ENCODE results near the gene FGF6. TPM values are rescaled to one million over a fixed set of nuclear protein-coding genes. Genes with fewer than 3 reads are reported as not detected.

Gene FGF6
- total and polyA plus RNA-seq, 2 donors (not counting 1 experiment from before 2014, with no cell fraction given) = not detected

DNA sequence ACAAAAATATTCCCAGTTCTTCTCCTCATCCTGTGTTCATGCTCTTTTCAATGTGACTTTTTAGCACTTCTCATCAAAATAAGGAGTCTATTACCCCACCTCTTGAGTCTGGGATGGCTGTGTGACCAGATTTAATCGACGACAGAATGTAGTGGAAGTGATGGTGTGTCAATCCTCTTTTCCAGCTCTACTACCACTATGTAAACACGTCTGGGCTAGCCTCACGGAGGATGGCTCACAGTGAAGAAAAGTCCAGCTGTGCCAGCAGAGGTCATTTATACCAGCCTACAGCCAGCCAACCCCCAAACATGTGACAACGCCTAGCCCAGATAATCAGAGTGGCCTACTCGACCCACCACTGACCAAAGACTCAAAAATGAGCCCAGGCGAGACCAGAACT lies 37.3 kb upstream of the FGF6 start:
- no peak overlapping the region for H3K27ac ChIP-seq (ENCODE audit: insufficient read depth, low read length)
- H3K4me1 ChIP-seq (ENCODE audit: control insufficient read depth, extremely low read depth, insufficient read depth, low read length) = no peaks in the 10 kb centered on the region
- H2AFZ ChIP-seq (ENCODE audit: low read length) = no peak overlapping the region
- TF ChIP-seq, protein P1, sequence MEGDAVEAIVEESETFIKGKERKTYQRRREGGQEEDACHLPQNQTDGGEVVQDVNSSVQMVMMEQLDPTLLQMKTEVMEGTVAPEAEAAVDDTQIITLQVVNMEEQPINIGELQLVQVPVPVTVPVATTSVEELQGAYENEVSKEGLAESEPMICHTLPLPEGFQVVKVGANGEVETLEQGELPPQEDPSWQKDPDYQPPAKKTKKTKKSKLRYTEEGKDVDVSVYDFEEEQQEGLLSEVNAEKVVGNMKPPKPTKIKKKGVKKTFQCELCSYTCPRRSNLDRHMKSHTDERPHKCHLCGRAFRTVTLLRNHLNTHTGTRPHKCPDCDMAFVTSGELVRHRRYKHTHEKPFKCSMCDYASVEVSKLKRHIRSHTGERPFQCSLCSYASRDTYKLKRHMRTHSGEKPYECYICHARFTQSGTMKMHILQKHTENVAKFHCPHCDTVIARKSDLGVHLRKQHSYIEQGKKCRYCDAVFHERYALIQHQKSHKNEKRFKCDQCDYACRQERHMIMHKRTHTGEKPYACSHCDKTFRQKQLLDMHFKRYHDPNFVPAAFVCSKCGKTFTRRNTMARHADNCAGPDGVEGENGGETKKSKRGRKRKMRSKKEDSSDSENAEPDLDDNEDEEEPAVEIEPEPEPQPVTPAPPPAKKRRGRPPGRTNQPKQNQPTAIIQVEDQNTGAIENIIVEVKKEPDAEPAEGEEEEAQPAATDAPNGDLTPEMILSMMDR (conservative IDR thresholded peaks at IDR 0.05 in 1 of 2, IDR thresholded peaks at IDR 0.05 in 1 of 2; ENCODE audit: low read depth in 1 of 2, low read length in 2 of 2) = no peak
- TF ChIP-seq EZH2 (IDR thresholded peaks at IDR 0.05; ENCODE audit: low read length, missing control alignments) = no peak
- no peaks in the 10 kb centered on the region for H3K9me3 ChIP-seq (ENCODE audit: control insufficient read depth, insufficient read depth, low read depth, low read length)
- H3K79me2 ChIP-seq (ENCODE audit: control insufficient read depth, insufficient read depth, low read length) = no peaks in the 10 kb centered on the region
- H3K36me3 ChIP-seq (ENCODE audit: control insufficient read depth, insufficient read depth, low read length) = no peaks in the 10 kb centered on the region
- no peak for DNase-seq (ENCODE audit: low read depth in 2 of 2)
- no peak overlapping the region for H3K4me2 ChIP-seq (ENCODE audit: extremely low read depth, insufficient read depth, low read length)
- H3K27me3 ChIP-seq (ENCODE audit: control insufficient read depth, insufficient read depth, low read length) = no peaks in the 10 kb centered on the region
- no peak overlapping the region for H3K4me3 ChIP-seq (replicated peaks in 1 of 4; ENCODE audit: control extremely low read depth in 1 of 4, insufficient read depth in 1 of 4, low read depth in 3 of 4, low read length in 4 of 4)
- H3K9ac ChIP-seq (ENCODE audit: insufficient read depth, low read length) = no peak overlapping the region
- H4K20me1 ChIP-seq (ENCODE audit: control insufficient read depth, extremely low read depth, insufficient read depth, low read length) = no peaks in the 10 kb centered on the region

DNA sequence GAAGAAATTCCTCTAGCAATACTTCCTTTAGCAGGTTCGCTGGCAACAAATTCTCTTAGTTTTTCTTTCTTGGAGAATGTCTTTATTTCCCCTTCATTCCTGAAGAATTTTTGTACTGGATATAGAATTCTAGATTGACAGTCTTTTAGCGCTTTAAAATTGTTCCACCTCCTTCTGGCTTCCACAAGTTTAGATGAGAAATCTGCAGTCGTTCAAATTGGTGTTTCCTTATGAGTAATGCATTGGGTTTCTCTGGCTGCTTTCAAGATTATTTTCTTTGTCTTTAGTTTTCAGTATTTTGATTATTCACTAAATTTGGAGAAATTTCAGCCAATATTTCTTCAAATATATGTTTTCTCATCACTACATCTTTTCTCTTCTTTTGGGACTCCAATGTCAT lies 33.3 kb upstream of the FGF6 start:
- Histone ChIP-seq H3K27ac (ENCODE audit: insufficient read depth, low read length) (no peak overlapping the region), H3K4me2 (ENCODE audit: extremely low read depth, insufficient read depth, low read length) (no peak overlapping the region), H3K4me3 (replicated peaks in 1 of 4; ENCODE audit: control extremely low read depth in 1 of 4, insufficient read depth in 1 of 4, low read depth in 3 of 4, low read length in 4 of 4) (no peak overlapping the region), H4K20me1 (ENCODE audit: control insufficient read depth, extremely low read depth, insufficient read depth, low read length) (no peaks in the 10 kb centered on the region), H3K9ac (ENCODE audit: insufficient read depth, low read length) (no peak overlapping the region), H3K79me2 (ENCODE audit: control insufficient read depth, insufficient read depth, low read length) (no peaks in the 10 kb centered on the region), H3K4me1 (ENCODE audit: control insufficient read depth, extremely low read depth, insufficient read depth, low read length) (no peaks in the 10 kb centered on the region), H3K9me3 (ENCODE audit: control insufficient read depth, insufficient read depth, low read depth, low read length) (no peaks in the 10 kb centered on the region), H3K36me3 (ENCODE audit: control insufficient read depth, insufficient read depth, low read length) (no peaks in the 10 kb centered on the region), H3K27me3 (ENCODE audit: control insufficient read depth, insufficient read depth, low read length) (no peaks in the 10 kb centered on the region), H2AFZ (ENCODE audit: low read length) (no peak overlapping the region)
- no peak for TF ChIP-seq EZH2 (IDR thresholded peaks at IDR 0.05; ENCODE audit: low read length, missing control alignments)
- TF ChIP-seq, protein P1 (conservative IDR thresholded peaks at IDR 0.05 in 1 of 2, IDR thresholded peaks at IDR 0.05 in 1 of 2; ENCODE audit: low read depth in 1 of 2, low read length in 2 of 2) = no peak
- no peak for DNase-seq (ENCODE audit: low read depth in 2 of 2)

DNA sequence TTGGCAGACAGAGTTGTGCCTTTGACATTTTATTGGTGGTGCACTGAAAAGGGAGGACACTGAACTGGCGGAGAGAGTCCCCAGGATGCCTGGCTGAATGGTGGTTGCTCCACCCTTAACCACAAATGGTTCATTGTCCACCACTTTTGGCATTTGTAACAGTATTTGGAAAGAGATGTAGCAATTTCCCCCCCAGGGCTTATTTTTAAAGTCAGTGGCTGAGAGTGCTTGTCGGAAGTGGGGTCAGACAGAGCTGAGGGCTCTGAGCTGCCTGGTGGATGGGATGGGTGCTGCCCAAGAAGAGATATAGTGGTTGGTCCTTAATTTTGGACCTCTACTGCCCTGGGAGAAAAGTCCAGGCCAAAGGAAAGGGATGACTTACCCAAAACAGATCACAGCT lies 31.5 kb upstream of the FGF6 start:
- DNase-seq (ENCODE audit: low read depth in 2 of 2) = no peak
- no peaks in the 10 kb centered on the region for H4K20me1 ChIP-seq (ENCODE audit: control insufficient read depth, extremely low read depth, insufficient read depth, low read length)

More for the DNA sequence above, 31.5 kb upstream of the FGF6 start:
- Histone ChIP-seq H2AFZ (ENCODE audit: low read length) (no peak overlapping the region), H3K4me2 (ENCODE audit: extremely low read depth, insufficient read depth, low read length) (no peak overlapping the region), H3K27me3 (ENCODE audit: control insufficient read depth, insufficient read depth, low read length) (no peaks in the 10 kb centered on the region), H3K9ac (ENCODE audit: insufficient read depth, low read length) (no peak overlapping the region), H3K79me2 (ENCODE audit: control insufficient read depth, insufficient read depth, low read length) (no peaks in the 10 kb centered on the region), H3K36me3 (ENCODE audit: control insufficient read depth, insufficient read depth, low read length) (no peaks in the 10 kb centered on the region), H3K9me3 (ENCODE audit: control insufficient read depth, insufficient read depth, low read depth, low read length) (no peaks in the 10 kb centered on the region), H3K4me3 (replicated peaks in 1 of 4; ENCODE audit: control extremely low read depth in 1 of 4, insufficient read depth in 1 of 4, low read depth in 3 of 4, low read length in 4 of 4) (no peak overlapping the region), H3K27ac (ENCODE audit: insufficient read depth, low read length) (no peak overlapping the region), H3K4me1 (ENCODE audit: control insufficient read depth, extremely low read depth, insufficient read depth, low read length) (no peaks in the 10 kb centered on the region)
- TF ChIP-seq, protein P1 (conservative IDR thresholded peaks at IDR 0.05 in 1 of 2, IDR thresholded peaks at IDR 0.05 in 1 of 2; ENCODE audit: low read depth in 1 of 2, low read length in 2 of 2) = no peak
- no peak for TF ChIP-seq EZH2 (IDR thresholded peaks at IDR 0.05; ENCODE audit: low read length, missing control alignments)

All from fibroblast of lung (primary cell).